ENCODE measurements around the gene RSRC1. TPM values are rescaled to one million over a fixed set of nuclear protein-coding genes. Genes with fewer than 3 reads are reported as not detected.

RSRC1 gene
- total and polyA plus RNA-seq, 7 donors = 12.9 to 27.2 (median 19.7) TPM

DNA sequence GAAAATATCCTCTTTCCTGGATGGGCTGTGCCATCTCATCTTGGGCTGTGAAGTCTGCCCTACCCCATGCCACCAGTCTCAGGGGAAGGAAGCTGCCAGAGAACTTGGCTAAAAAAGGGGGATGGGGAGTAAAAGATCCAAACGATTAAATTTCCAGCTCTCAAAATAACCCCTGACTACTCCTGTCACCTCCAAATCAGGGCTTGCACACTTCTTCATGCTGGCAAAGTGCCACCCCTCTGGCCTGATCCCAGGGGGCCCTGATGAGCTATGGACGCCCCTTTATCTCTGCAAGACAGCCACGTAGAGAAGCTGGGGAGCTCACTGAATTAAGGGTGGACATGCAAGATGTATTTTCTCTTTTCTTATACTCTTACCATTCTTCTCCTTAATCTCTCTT lies 459.9 kb downstream of the RSRC1 start:
- Histone ChIP-seq H3K27me3 (ENCODE audit: insufficient read depth in 3 of 3, low read length in 2 of 3) (no peaks in the 10 kb centered on the region), H3K9me3 (no peaks in the 10 kb centered on the region), H3K4me3 (no peak overlapping the region), H3K4me1 (peaks cover 9% of the 10 kb centered on the region), H3K27ac (peak overlapping the region; percentile 86), H3K36me3 (ENCODE audit: insufficient read depth in 1 of 2, low read depth in 1 of 2) (no peaks in the 10 kb centered on the region)
- WGBS, 3 donors = 16 to 38% (median 23%) methylated on average over 3 of the region's 3 CpGs
- DNase-seq = peak in 1 of 2 donors; percentile 70
- ATAC-seq = peak; percentile 7 to 79 (median 34)
- intact Hi-C loops (cut with DNase I) = loop anchor here (5.0 kb wide), 1 partner anchor 73 kb away; the partner anchor contains the start of gene GFM1 (in 2 of the 2)
- TF ChIP-seq, protein P1, sequence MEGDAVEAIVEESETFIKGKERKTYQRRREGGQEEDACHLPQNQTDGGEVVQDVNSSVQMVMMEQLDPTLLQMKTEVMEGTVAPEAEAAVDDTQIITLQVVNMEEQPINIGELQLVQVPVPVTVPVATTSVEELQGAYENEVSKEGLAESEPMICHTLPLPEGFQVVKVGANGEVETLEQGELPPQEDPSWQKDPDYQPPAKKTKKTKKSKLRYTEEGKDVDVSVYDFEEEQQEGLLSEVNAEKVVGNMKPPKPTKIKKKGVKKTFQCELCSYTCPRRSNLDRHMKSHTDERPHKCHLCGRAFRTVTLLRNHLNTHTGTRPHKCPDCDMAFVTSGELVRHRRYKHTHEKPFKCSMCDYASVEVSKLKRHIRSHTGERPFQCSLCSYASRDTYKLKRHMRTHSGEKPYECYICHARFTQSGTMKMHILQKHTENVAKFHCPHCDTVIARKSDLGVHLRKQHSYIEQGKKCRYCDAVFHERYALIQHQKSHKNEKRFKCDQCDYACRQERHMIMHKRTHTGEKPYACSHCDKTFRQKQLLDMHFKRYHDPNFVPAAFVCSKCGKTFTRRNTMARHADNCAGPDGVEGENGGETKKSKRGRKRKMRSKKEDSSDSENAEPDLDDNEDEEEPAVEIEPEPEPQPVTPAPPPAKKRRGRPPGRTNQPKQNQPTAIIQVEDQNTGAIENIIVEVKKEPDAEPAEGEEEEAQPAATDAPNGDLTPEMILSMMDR (IDR thresholded peaks at IDR 0.05) = no peak

DNA sequence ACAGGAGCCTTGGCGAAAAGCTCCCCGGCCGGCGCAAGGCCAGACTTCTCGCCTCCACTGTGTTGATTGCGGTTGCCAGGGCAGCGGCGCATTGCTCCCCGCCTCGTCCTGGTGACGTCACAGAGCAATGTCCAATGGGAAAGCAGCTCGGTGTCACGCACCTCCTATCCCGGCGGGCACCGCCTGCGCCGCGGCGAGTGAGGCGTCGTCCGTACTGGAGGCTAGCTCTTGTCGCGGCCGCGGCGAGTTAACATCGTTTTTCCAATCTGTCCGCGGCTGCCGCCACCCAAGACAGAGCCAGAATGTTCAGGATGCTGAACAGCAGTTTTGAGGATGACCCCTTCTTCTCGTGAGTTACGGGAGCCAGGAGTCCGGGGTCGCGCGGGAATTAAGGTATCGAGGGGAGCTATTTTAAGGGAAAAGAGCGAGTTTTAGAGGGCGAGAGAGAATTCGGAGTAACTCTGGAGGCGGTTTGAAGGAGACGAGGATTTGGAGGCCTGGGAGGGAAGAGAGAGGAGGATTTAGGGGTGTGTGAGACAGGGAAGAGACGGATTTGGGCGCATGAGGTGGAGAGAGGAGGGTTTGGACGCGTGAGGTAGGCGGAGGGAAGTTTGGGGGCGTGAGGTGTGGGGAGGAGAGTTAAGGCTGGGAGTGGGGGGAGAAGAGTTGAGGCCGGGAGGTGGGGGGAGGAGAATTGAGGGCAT lies 461.3 kb downstream of the RSRC1 start, which contains the start of gene MLF1:
Gene MLF1 (plus strand): TSS at position 196 of the 704 bp plus-strand sequence. CDS start 107 bp downstream, at position 303.
- 0 to 1% (median 1%) methylated on average over 51 of the region's 51 CpGs for WGBS, 3 donors
- peak within 1 kb of the TSS; percentile 86 for H3K27ac ChIP-seq
- H3K4me3 ChIP-seq = peak within 1 kb of the TSS; percentile 78
- peaks cover 16% of the 10 kb centered on the region for H3K4me1 ChIP-seq
- TF ChIP-seq, protein P1 (IDR thresholded peaks at IDR 0.05) = no peak
- intact Hi-C loops (cut with DNase I) = loop anchor here (5.0 kb wide), 1 partner anchor 71 kb away; the partner anchor contains the start of gene GFM1 (in 2 of the 2)
- no peaks in the 10 kb centered on the region for H3K9me3 ChIP-seq
- DNase-seq (peak; percentile 95 to 98), ATAC-seq (peak; percentile 97 to 100 (median 99))
- no peaks in the 10 kb centered on the region for H3K27me3 ChIP-seq (ENCODE audit: insufficient read depth in 3 of 3, low read length in 2 of 3)
- no peaks in the 10 kb centered on the region for H3K36me3 ChIP-seq (ENCODE audit: insufficient read depth in 1 of 2, low read depth in 1 of 2)

DNA sequence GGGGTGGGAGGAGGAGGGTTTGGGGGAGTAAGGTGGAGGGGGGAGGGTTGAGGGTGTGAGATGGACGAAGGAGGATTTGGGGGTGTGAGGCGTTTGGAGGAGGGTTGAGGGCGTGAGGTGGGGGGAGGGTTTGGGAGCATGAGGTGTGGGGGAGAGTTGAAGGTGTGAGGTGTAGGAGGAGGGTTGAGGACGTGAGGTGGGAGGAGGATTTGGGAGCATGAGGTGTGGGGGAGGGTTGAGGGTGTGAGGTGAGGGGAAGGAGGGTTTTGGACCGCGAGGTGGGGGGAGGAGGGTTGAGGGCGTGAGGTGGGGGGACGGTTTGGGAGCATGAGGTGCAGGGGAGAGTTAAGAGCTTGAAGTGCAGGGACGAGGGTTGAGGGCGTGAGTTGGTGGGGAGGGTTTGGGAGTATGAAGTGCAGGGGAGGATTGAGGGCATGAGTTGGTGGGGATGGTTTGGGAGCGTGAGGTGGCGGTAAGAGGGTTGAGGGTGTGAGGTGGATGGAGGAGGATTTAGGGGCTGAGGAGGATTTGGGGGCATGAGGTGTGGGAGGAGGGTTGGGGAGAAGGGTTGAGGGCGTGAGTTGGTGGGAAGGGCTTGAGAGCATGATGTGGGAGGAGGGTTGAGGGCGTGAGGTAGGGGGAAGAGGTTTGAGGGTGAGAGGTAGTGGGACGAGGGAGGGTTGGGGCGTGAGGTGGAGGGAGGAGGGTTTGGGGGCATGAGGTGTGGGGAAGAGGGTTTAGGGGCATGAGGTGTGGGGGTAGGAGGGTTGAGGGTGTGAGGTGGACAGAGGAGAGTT lies 462.3 kb downstream of the RSRC1 start:
- no peaks in the 10 kb centered on the region for H3K9me3 ChIP-seq
- peaks cover 16% of the 10 kb centered on the region for H3K4me1 ChIP-seq
- peak overlapping the region; percentile 78 for H3K4me3 ChIP-seq
- intact Hi-C loops (cut with DNase I) = loop anchor here (5.0 kb wide), 1 partner anchor 70 kb away; the partner anchor contains the start of gene GFM1 (in 2 of the 2)
- DNase-seq (no peak), ATAC-seq (no peak)
- no peaks in the 10 kb centered on the region for H3K27me3 ChIP-seq (ENCODE audit: insufficient read depth in 3 of 3, low read length in 2 of 3)
- 67 to 96% (median 86%) methylated on average over 15 to 16 of the region's 16 CpGs for WGBS, 3 donors
- TF ChIP-seq, protein P1 (IDR thresholded peaks at IDR 0.05) = no peak
- H3K27ac ChIP-seq = no peak overlapping the region
- H3K36me3 ChIP-seq (ENCODE audit: insufficient read depth in 1 of 2, low read depth in 1 of 2) = no peaks in the 10 kb centered on the region

DNA sequence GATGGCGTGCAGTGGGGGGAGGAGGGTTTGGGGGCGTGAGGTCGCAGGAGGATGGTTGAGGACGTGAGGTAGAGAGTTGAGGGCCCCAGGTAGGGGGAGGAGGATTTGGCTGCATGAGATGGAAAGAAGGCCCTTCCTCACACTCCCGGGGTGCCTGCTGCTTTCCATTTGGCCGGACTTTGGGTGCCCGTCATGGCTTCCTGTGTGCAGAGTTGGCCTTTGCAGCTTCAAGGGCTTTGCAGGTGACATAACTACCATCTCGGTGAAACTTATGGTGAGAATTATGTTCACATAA lies 462.8 kb downstream of the RSRC1 start:
- DNase-seq (no peak), ATAC-seq (no peak)
- Histone ChIP-seq H3K4me3 (peak overlapping the region; percentile 48), H3K27me3 (ENCODE audit: insufficient read depth in 3 of 3, low read length in 2 of 3) (no peaks in the 10 kb centered on the region), H3K36me3 (ENCODE audit: insufficient read depth in 1 of 2, low read depth in 1 of 2) (no peaks in the 10 kb centered on the region), H3K27ac (peak overlapping the region; percentile 17), H3K9me3 (no peaks in the 10 kb centered on the region), H3K4me1 (peaks cover 16% of the 10 kb centered on the region)
- TF ChIP-seq, protein P1 (IDR thresholded peaks at IDR 0.05) = no peak
- 57 to 87% (median 67%) methylated on average over 7 to 8 of the region's 8 CpGs for WGBS, 3 donors
- intact Hi-C loops (cut with DNase I) = loop anchor here (5.0 kb wide), 1 partner anchor 70 kb away; the partner anchor contains the start of gene GFM1 (in 2 of the 2)
